HG02798 (cell line): ENCODE measurements around the gene RAPGEF4.

Experiments used
- ATAC-seq: cut with Tn5 transposase; IDR thresholded peaks from one replicate; pipeline ENCODE4 v1.9.1; 2021; ENCODE audit warnings: mild to moderate bottlenecking; ENCODE audit not compliant: unreplicated experiment, poor library complexity

The RAPGEF4 gene

GRCh38 chr2:173048522-173048896 lies 312.9 kb downstream of the RAPGEF4 start:
- ATAC-seq: no peak

GRCh38 chr2:173048897-173049661 lies 313.4 kb downstream of the RAPGEF4 start:
- peak; percentile 81 for ATAC-seq

- no peak for ATAC-seq
Observed at GRCh38 chr2:173049831-173050230, 314.2 kb downstream of the RAPGEF4 start.

GRCh38 chr2:173050684-173051083 lies 315.0 kb downstream of the RAPGEF4 start:
- ATAC-seq: no peak

GRCh38 chr2:173051463-173052215 lies 316.0 kb downstream of the RAPGEF4 start:
- no peak for ATAC-seq

- ATAC-seq: no peak
Observed at GRCh38 chr2:173053043-173053699, 317.5 kb downstream of the RAPGEF4 start.

GRCh38 chr2:173054466-173054865 lies 318.8 kb downstream of the RAPGEF4 start:
- no peak for ATAC-seq

- no peak for ATAC-seq
Observed at GRCh38 chr2:173056705-173057364, 321.2 kb downstream of the RAPGEF4 start.

GRCh38 chr2:173058097-173058496 lies 322.5 kb downstream of the RAPGEF4 start:
- no peak for ATAC-seq

- no peak for ATAC-seq
Observed at GRCh38 chr2:173058673-173059072, 323.0 kb downstream of the RAPGEF4 start.

- no peak for ATAC-seq
Observed at GRCh38 chr2:173059292-173059691, 323.6 kb downstream of the RAPGEF4 start.

GRCh38 chr2:173059971-173060461 lies 324.4 kb downstream of the RAPGEF4 start:
- no peak for ATAC-seq

- ATAC-seq: no peak
Observed at GRCh38 chr2:173062801-173063200, 327.2 kb downstream of the RAPGEF4 start.

GRCh38 chr2:173064151-173064805 lies 328.6 kb downstream of the RAPGEF4 start:
- no peak for ATAC-seq

- no peak for ATAC-seq
Observed at GRCh38 chr2:173066887-173067676, 331.4 kb downstream of the RAPGEF4 start.

GRCh38 chr2:173075056-173075780 lies 339.6 kb downstream of the RAPGEF4 start:
- no peak for ATAC-seq

- ATAC-seq: peak; percentile 78
Observed at GRCh38 chr2:173075781-173076580, 340.3 kb downstream of the RAPGEF4 start, which contains the start of gene MAP3K20. Gene MAP3K20 (plus strand): TSS chr2:173075846. CDS start chr2:173091032, 15,186 bp downstream.
